Measurements from ENCODE around the gene EDC4. TPM values are rescaled to one million over a fixed set of nuclear protein-coding genes. Genes with fewer than 3 reads are reported as not detected.

Gene EDC4
- total and polyA plus RNA-seq, 2 of the 13 experiments (the other 11 are each of a cell fraction or from before 2014, with no cell fraction given) = 51.4 to 59.1 TPM

- TF ChIP-seq MAFF (IDR thresholded peaks at IDR 0.05; ENCODE audit: low read depth, low read length) = no peak
- no peak for TF ChIP-seq ZNF562 (CRISPR knock-in tag; IDR thresholded peaks at IDR 0.05; ENCODE audit: borderline replicate concordance)
- TF ChIP-seq ZNF749 (CRISPR knock-in tag; IDR thresholded peaks at IDR 0.05; ENCODE audit: borderline replicate concordance) = peak; percentile 83; the same call in 1 of the 2 replicates
- TF ChIP-seq GABPA (IDR thresholded peaks at IDR 0.05; ENCODE audit: low read depth, low read length) = no peak
- TF ChIP-seq GABPA (CRISPR knock-in tag; IDR thresholded peaks at IDR 0.05; ENCODE audit: low read depth) = peak; percentile 77
- TF ChIP-seq ZNF644 (CRISPR knock-in tag; IDR thresholded peaks at IDR 0.05; ENCODE audit: low read depth) = no peak
- TF ChIP-seq ZNF768 (CRISPR knock-in tag; IDR thresholded peaks at IDR 0.05) = peak; percentile 80; the same call in 1 of the 2 replicates
- peak; percentile 28; the same call in 1 of the 2 replicates for TF ChIP-seq CBX5 (CRISPR knock-in tag; IDR thresholded peaks at IDR 0.05; ENCODE audit: borderline replicate concordance)
- no peak for TF ChIP-seq PTBP1 (IDR thresholded peaks at IDR 0.05; ENCODE audit: low read depth, low read length, poor library complexity, severe bottlenecking)
- 0 out of 2 replicates have a peak, but pooled peaks have one; percentile 43 for TF ChIP-seq ZBTB46 (CRISPR knock-in tag; IDR thresholded peaks at IDR 0.05; ENCODE audit: borderline replicate concordance)
- 0 out of 2 replicates have a peak, but pooled peaks have one; percentile 64 for TF ChIP-seq PREB (CRISPR knock-in tag; IDR thresholded peaks at IDR 0.05)
- no peak; the same call in none of the 2 replicates for TF ChIP-seq ARNTL (CRISPR knock-in tag; IDR thresholded peaks at IDR 0.05)
- no peak for TF ChIP-seq ZBTB1 (CRISPR knock-in tag; IDR thresholded peaks at IDR 0.05; ENCODE audit: borderline replicate concordance)
- TF ChIP-seq ZSCAN12 (CRISPR knock-in tag; IDR thresholded peaks at IDR 0.05) = peak; percentile 81; the same call in 1 of the 2 replicates
- peak; percentile 58; the same call in 1 of the 2 replicates for TF ChIP-seq MTA1 (CRISPR knock-in tag; IDR thresholded peaks at IDR 0.05; ENCODE audit: borderline replicate concordance)
- TF ChIP-seq KDM5A (IDR thresholded peaks at IDR 0.05; ENCODE audit: borderline replicate concordance, low read length) = peak; percentile 72
- TF ChIP-seq ATF1 (CRISPR knock-in tag; IDR thresholded peaks at IDR 0.05) = no peak
- TF ChIP-seq ZNF784 (CRISPR knock-in tag; IDR thresholded peaks at IDR 0.05; ENCODE audit: borderline replicate concordance) = no peak
- no peak; the same call in 1 of the 2 replicates for TF ChIP-seq ZNF850 (CRISPR knock-in tag; conservative IDR thresholded peaks at IDR 0.05)
- no peak for TF ChIP-seq GRHL1 (CRISPR knock-in tag; conservative IDR thresholded peaks at IDR 0.05)
- TF ChIP-seq ZNF775 (CRISPR knock-in tag; IDR thresholded peaks at IDR 0.05; ENCODE audit: borderline replicate concordance) = no peak
Observed at GRCh38 chr16:67833415-67834241, 39.2 kb upstream of the EDC4 start (continued).
